ENCODE results near the gene HMGB3. TPM values are rescaled to one million over a fixed set of nuclear protein-coding genes. Genes with fewer than 3 reads are reported as not detected.
A peak's percentile ranks its signal among the peaks of the same experiment; 100 is the strongest.

Gene HMGB3
- total RNA-seq, 1 experiment from 2014 or later, result 13.6 TPM

DNA sequence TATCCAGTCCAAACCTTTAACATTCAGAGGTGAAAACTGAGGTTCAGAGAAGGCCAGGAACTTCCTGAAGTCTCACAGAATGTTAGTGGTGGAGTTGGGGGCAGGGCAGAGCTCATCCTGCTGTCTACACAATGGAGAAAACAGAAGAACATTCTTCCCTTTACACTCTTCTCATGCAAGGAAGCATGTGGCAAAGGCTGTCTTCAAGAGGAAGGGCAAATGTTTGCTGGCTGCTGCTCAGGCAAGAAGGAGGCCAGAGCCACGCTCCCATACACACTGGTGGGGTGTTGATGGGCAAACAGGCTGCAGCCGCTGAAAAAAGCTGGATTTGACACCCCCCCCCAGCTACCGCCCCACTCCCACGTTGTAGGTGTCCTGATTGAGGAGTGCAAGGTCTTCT, 32.5 kb downstream of the HMGB3 start:
- in situ Hi-C loops (cut with HindIII; ENCODE audit: low pct_unique_long_range_greater_than_20kb, low sequenced_read_pairs), result no loop called here
- DNase-seq (ENCODE audit: low read depth), result no peak

DNA sequence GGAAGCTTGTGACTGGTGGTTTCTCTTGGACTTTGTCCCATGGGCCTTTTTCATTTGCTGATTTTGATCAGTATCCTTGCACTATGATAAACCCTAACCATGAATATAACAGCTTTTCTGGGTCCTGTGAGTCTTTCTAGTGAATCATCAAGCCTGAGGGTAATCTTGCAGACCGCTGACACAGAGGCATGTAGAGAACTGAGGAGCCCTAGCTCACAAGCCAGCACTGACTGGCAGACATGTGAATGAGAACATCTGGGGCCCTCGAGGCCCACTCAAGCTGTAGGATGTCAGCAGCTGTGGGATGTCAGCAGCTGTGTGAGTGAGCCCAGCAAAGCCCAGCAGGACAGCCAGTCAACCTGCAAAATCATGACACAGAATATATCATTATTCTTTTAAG, 36.7 kb downstream of the HMGB3 start:
- in situ Hi-C loops (cut with HindIII; ENCODE audit: low pct_unique_long_range_greater_than_20kb, low sequenced_read_pairs), result no loop called here
- DNase-seq (ENCODE audit: low read depth), result peak; percentile 5

DNA sequence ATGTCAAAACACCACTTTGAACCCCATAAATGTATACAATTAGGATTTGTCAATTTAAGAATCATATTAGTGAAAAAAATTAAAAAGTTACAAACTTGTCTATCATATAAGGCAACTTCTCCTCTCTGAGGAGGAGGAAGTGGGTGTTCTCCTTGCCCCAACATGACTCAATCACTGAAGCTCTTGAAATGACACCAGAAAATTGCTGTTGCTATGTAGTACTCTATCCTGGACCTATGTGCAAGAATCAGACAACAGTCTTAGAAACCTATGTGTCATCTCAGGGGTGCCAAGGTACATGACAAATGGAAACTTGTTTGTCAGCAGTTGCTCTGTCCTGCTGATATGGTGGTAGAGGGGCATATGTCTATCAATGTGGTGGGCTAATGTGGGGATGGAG, 47.7 kb downstream of the HMGB3 start:
- no peak for DNase-seq (ENCODE audit: low read depth)
- in situ Hi-C loops (cut with HindIII; ENCODE audit: low pct_unique_long_range_greater_than_20kb, low sequenced_read_pairs), result no loop called here

DNA sequence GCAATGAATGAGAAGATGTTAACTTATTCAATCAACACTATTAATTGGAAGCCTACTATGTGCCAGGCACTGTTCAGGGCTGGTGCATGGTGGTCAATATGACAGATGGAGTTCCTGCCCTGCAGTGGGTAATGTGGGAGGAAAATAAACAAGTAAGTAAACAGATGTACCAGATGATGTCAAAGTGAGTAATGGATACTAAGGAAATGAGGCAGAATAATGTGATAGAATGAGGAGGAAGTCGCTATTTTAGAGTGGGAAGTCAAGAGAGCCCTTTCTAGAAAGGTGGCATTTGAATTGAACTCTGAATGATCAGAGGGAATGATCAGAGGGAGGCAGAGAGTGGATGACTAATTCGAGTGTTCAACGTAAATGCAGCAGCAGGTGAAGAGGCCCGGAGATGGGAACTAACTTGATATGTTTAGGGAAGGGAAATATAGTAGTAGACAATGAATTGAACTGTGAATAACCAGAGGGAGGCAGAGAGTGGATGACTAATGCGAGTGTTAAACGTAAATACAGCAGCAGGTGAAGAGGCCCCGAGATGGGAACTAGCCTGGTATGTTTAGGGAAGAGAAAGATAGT, 48.3 kb downstream of the HMGB3 start:
- no peak for DNase-seq (ENCODE audit: low read depth)
- in situ Hi-C loops (cut with HindIII; ENCODE audit: low pct_unique_long_range_greater_than_20kb, low sequenced_read_pairs), result no loop called here

DNA sequence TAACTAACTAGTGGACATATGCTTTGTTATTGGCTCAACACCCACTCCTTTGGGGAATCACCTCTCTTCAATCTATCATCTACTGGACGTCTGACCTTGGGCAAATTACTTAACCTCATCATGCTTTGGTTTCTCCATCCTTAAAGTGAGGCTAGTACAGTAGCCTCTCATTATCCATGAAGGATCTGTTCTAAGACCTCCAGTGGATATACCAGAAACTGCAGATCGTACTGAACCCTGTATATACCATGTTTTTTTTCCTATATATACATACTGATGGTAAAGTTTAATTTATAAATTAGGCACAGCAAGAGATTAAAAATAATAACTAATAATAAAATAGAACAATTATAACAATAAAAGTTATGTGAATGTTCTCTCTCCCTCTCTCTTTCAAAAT, 56.2 kb downstream of the HMGB3 start:
- in situ Hi-C loops (cut with HindIII; ENCODE audit: low pct_unique_long_range_greater_than_20kb, low sequenced_read_pairs), result no loop called here
- no peak for DNase-seq (ENCODE audit: low read depth)

Other genes starting within 250 kb of the HMGB3 start
- 22.5 and 34.7 TPM in 2 replicates for gene CD99L2, start 84.7 kb upstream of the HMGB3 start, total RNA-seq (2014; rRNA removed; shearing (Covaris generic); ENCODE audit: low replicate concordance)
- not detected in 2 replicates for gene GPR50, start 193.2 kb downstream of the HMGB3 start, total RNA-seq (2014; rRNA removed; shearing (Covaris generic); ENCODE audit: low replicate concordance)

Measured in Caki2 (cell line).